PC-9 (cell line): ENCODE data around the gene VEZT.

Source experiments
- CTCF ChIP-seq: fragments of 200-600 bp; sonication (generic); conservative IDR thresholded peaks from 2 replicates; pipeline ENCODE4 v1.6.1; 2017; ENCODE audit warnings: mixed run types, antibody characterized with exemption, mild to moderate bottlenecking, moderate library complexity
- EZH2 ChIP-seq: fragments of 200-600 bp; sonication (generic); IDR thresholded peaks from 2 replicates; pipeline ENCODE4 v1.8.0; 2017; ENCODE audit warnings: antibody characterized with exemption, low read depth

GRCh38 chr12:95286713-95287112 lies 69.1 kb downstream of the VEZT start:
- TF ChIP-seq CTCF (no peak), EZH2 (no peak)
